ENCODE results near the gene LRP1-AS. TPM values are rescaled to one million over a fixed set of nuclear protein-coding genes. Genes with fewer than 3 reads are reported as not detected.
A peak's percentile ranks its signal among the peaks of the same experiment; 100 is the strongest.

The LRP1-AS gene
- total RNA-seq, 4 donors from 2014 or later = not detected

- Histone ChIP-seq H3K4me3 (no peak overlapping the region), H3K36me3 (peaks cover 7 to 100% (median 15%) of the 10 kb centered on the region in 3 donors), H3K27ac (peak overlapping the region in 2 of 4 donors; percentile 16 to 21), H3K27me3 (no peaks in the 10 kb centered on the region), H3K9me3 (no peaks in the 10 kb centered on the region), H3K4me1 (peaks cover 0 to 35% (median 0%) of the 10 kb centered on the region in 4 donors)
- no peak for DNase-seq (ENCODE audit: low spot score in 2 of 2)
- TF ChIP-seq EP300 (IDR thresholded peaks at IDR 0.05) (no peak), POLR2A (IDR thresholded peaks at IDR 0.05) (no peak), CTCF (IDR thresholded peaks at IDR 0.05) (no peak)
- WGBS, 2 donors = 58 to 75% methylated on average over 9 to 10 of the region's 10 CpGs
These were observed 19.6 kb upstream of the LRP1-AS start for GRCh38 chr12:57166971-57167371.

GRCh38 chr12:57165741-57166140, 18.3 kb upstream of the LRP1-AS start:
- DNase-seq (ENCODE audit: low spot score in 2 of 2) = no peak
- TF ChIP-seq EP300 (IDR thresholded peaks at IDR 0.05) (no peak), POLR2A (IDR thresholded peaks at IDR 0.05) (no peak), CTCF (IDR thresholded peaks at IDR 0.05) (no peak)
- 83% methylated on average over 19 of the region's 19 CpGs for WGBS, 2 donors
- H3K36me3 ChIP-seq = peaks cover 9 to 100% (median 21%) of the 10 kb centered on the region in 3 donors
- H3K9me3 ChIP-seq = no peaks in the 10 kb centered on the region
- H3K4me3 ChIP-seq = no peak overlapping the region
- no peaks in the 10 kb centered on the region for H3K27me3 ChIP-seq
- H3K27ac ChIP-seq = peak overlapping the region in 1 of 4 donors; percentile 21
- peaks cover 0 to 34% (median 0%) of the 10 kb centered on the region in 4 donors for H3K4me1 ChIP-seq

- Histone ChIP-seq H3K27me3 (no peaks in the 10 kb centered on the region), H3K4me3 (no peak overlapping the region), H3K9me3 (no peaks in the 10 kb centered on the region), H3K4me1 (peaks cover 0 to 35% (median 1%) of the 10 kb centered on the region in 4 donors), H3K27ac (peak overlapping the region in 2 of 4 donors; percentile 4 to 21), H3K36me3 (peaks cover 9 to 100% (median 23%) of the 10 kb centered on the region in 3 donors)
- DNase-seq (ENCODE audit: low spot score in 2 of 2) = no peak
- TF ChIP-seq EP300 (IDR thresholded peaks at IDR 0.05) (no peak), CTCF (IDR thresholded peaks at IDR 0.05) (no peak), POLR2A (IDR thresholded peaks at IDR 0.05) (no peak)
- WGBS, 2 donors = 76 to 78% methylated on average over 13 of the region's 13 CpGs
These were observed 17.7 kb upstream of the LRP1-AS start for GRCh38 chr12:57164966-57165625.

- H3K27me3 ChIP-seq = no peaks in the 10 kb centered on the region
- DNase-seq (ENCODE audit: low spot score in 2 of 2) = no peak
- 81 to 83% methylated on average over 3 of the region's 3 CpGs for WGBS, 2 donors
- TF ChIP-seq CTCF (IDR thresholded peaks at IDR 0.05) = no peak
- TF ChIP-seq POLR2A (IDR thresholded peaks at IDR 0.05) = no peak
- TF ChIP-seq EP300 (IDR thresholded peaks at IDR 0.05) = no peak
- no peaks in the 10 kb centered on the region for H3K9me3 ChIP-seq
- H3K36me3 ChIP-seq = peaks cover 9 to 100% (median 26%) of the 10 kb centered on the region in 3 donors
- H3K4me3 ChIP-seq = no peak overlapping the region
- peak overlapping the region in 2 of 4 donors; percentile 4 to 10 for H3K27ac ChIP-seq
- peaks cover 0 to 35% (median 6%) of the 10 kb centered on the region in 4 donors for H3K4me1 ChIP-seq
These were observed 17.0 kb upstream of the LRP1-AS start for GRCh38 chr12:57164454-57164853.

GRCh38 chr12:57162553-57163125, 15.2 kb upstream of the LRP1-AS start:
- TF ChIP-seq POLR2A (IDR thresholded peaks at IDR 0.05) (no peak), CTCF (IDR thresholded peaks at IDR 0.05) (no peak), EP300 (IDR thresholded peaks at IDR 0.05) (peak in 1 of 2 donors; percentile 52)
- WGBS, 2 donors = 86 to 93% methylated on average over 8 of the region's 8 CpGs
- Histone ChIP-seq H3K27ac (peak overlapping the region in 2 of 4 donors; percentile 8 to 50), H3K9me3 (no peaks in the 10 kb centered on the region), H3K36me3 (peaks cover 9 to 96% (median 26%) of the 10 kb centered on the region in 3 donors), H3K4me3 (no peak overlapping the region), H3K27me3 (no peaks in the 10 kb centered on the region), H3K4me1 (peaks cover 0 to 51% (median 20%) of the 10 kb centered on the region in 4 donors)
- no peak for DNase-seq (ENCODE audit: low spot score in 2 of 2)

Data from tibial nerve (tissue), 4 donors.